ENCODE results near the gene OCSTAMP.

The OCSTAMP gene

GRCh38 chr20:46520976-46521579 lies 29.4 kb downstream of the OCSTAMP start:
- H3K4me3 ChIP-seq (ENCODE audit: low read depth, low read length), result no peak overlapping the region
- DNase-seq (ENCODE audit: low read depth), result peak; percentile 84
- TF ChIP-seq CTCF (conservative IDR thresholded peaks at IDR 0.05; ENCODE audit: low read depth, low read length), result peak; percentile 89

GRCh38 chr20:46520540-46520939 lies 29.9 kb downstream of the OCSTAMP start:
- DNase-seq (ENCODE audit: low read depth), result no peak
- H3K4me3 ChIP-seq (ENCODE audit: low read depth, low read length), result no peak overlapping the region
- no peak for TF ChIP-seq CTCF (conservative IDR thresholded peaks at IDR 0.05; ENCODE audit: low read depth, low read length)

- H3K4me3 ChIP-seq (ENCODE audit: low read depth, low read length), result no peak overlapping the region
- TF ChIP-seq CTCF (conservative IDR thresholded peaks at IDR 0.05; ENCODE audit: low read depth, low read length), result no peak
- DNase-seq (ENCODE audit: low read depth), result no peak
Observed at GRCh38 chr20:46519471-46520068, 30.9 kb downstream of the OCSTAMP start.

- DNase-seq (ENCODE audit: low read depth), result peak; percentile 61
- TF ChIP-seq CTCF (conservative IDR thresholded peaks at IDR 0.05; ENCODE audit: low read depth, low read length), result no peak
- H3K4me3 ChIP-seq (ENCODE audit: low read depth, low read length), result peak within 1 kb of the TSS; percentile 72
Observed at GRCh38 chr20:46512943-46513844, 37.3 kb downstream of the OCSTAMP start, which contains the start of gene ZNF334. ZNF334 (minus strand) TSS chr20:46513559; CDS start chr20:46512102, 1,457 bp downstream.

- TF ChIP-seq CTCF (conservative IDR thresholded peaks at IDR 0.05; ENCODE audit: low read depth, low read length), result no peak
- H3K4me3 ChIP-seq (ENCODE audit: low read depth, low read length), result no peak overlapping the region
- no peak for DNase-seq (ENCODE audit: low read depth)
Observed at GRCh38 chr20:46509523-46509922, 40.9 kb downstream of the OCSTAMP start.

- no peak for TF ChIP-seq CTCF (conservative IDR thresholded peaks at IDR 0.05; ENCODE audit: low read depth, low read length)
- DNase-seq (ENCODE audit: low read depth), result no peak
Observed at GRCh38 chr20:46507760-46508407, 42.6 kb downstream of the OCSTAMP start.

More at GRCh38 chr20:46507760-46508407, 42.6 kb downstream of the OCSTAMP start:
- no peak overlapping the region for H3K4me3 ChIP-seq (ENCODE audit: low read depth, low read length)

All from choroid plexus epithelial cell (primary cell).